Panc1 (cell line): ENCODE measurements around the gene DNAH9. TPM values are rescaled to one million over a fixed set of nuclear protein-coding genes. Genes with fewer than 3 reads are reported as not detected.

ENCODE experiments used
- ATAC-seq: fragments of 200-7000 bp; cut with Tn5 transposase; 2 replicates; pipeline ENCODE4 v1.9.1; 2020; ENCODE audit warnings: mild to moderate bottlenecking, moderate library complexity
- BruUV-seq: library from RNA; stranded (reverse); fragments of 400-500 nt; replicated peaks from 2 replicates; lab custom pipeline; 2021; lab: Mats Ljungman, UMichigan
- CTCF ChIA-PET: fragments of 300-600 bp; sonication (Branson Sonifier 250); formaldehyde crosslinking; loops from one replicate; lab custom pipeline; 2022; ENCODE audit warnings: antibody characterized with exemption; lab: Charles Lee
- POLR2A ChIA-PET: fragments of 300-600 bp; sonication (Branson Sonifier 250); formaldehyde crosslinking; loops from one replicate; lab custom pipeline; 2022; ENCODE audit warnings: antibody characterized with exemption; lab: Charles Lee
- DNase-seq: peaks from one replicate; pipeline ENCODE4 v3.0.0-alpha.2; 2010; ENCODE audit warnings: low read depth, low spot score
- H3K27ac ChIP-seq: 2 replicates; pipeline ENCODE4 v1.5.1; 2011; ENCODE audit warnings: mild to moderate bottlenecking, low read length, inconsistent platforms
- H3K27me3 ChIP-seq: fragments of 200-500 bp; sonication (Bioruptor generic); 2 replicates; pipeline ENCODE4 v1.6.0; 2014; ENCODE audit warnings: low read length, inconsistent platforms; ENCODE audit not compliant: control insufficient read depth, insufficient read depth
- H3K36me3 ChIP-seq: fragments of 200-500 bp; sonication (Bioruptor generic); 2 replicates; pipeline ENCODE4 v1.5.1; 2014; ENCODE audit warnings: inconsistent platforms, mild to moderate bottlenecking, low read length, moderate library complexity; ENCODE audit not compliant: control insufficient read depth, insufficient read depth
- H3K4me1 ChIP-seq: 2 replicates; pipeline ENCODE4 v1.5.1; 2011; ENCODE audit warnings: inconsistent platforms, mild to moderate bottlenecking, low read length, moderate library complexity; ENCODE audit not compliant: control insufficient read depth, insufficient read depth
- H3K4me3 ChIP-seq, 2 experiments: 2 replicates each; pipeline ENCODE4 v1.5.1; 2011 to 2012; ENCODE audit warnings: low read depth in 2 of 2, low read length in 2 of 2, mild to moderate bottlenecking in 2 of 2, inconsistent platforms in 1 of 2, moderate library complexity in 1 of 2
- H3K9me3 ChIP-seq: fragments of 200-500 bp; sonication (Bioruptor generic); 2 replicates; pipeline ENCODE4 v1.5.1; 2014; ENCODE audit warnings: low read depth, mild to moderate bottlenecking, inconsistent platforms, low read length, moderate library complexity; ENCODE audit not compliant: control insufficient read depth, insufficient read depth
- CTCF ChIP-seq: fragments of 450-650 bp; IDR thresholded peaks from 2 replicates; pipeline ENCODE4 v1.5.1; 2017; ENCODE audit warnings: mild to moderate bottlenecking
- POLR2AphosphoS5 ChIP-seq: IDR thresholded peaks from 2 replicates; pipeline ENCODE4 v1.6.1; 2012; ENCODE audit warnings: mild to moderate bottlenecking, low read depth, low read length, moderate library complexity
- REST ChIP-seq, 2 experiments: IDR thresholded peaks; 2 replicates each; pipeline ENCODE4 v1.6.1; 2011 to 2012; ENCODE audit warnings: low read depth in 2 of 2, control low read depth in 1 of 2, low read length in 1 of 2, mild to moderate bottlenecking in 1 of 2, moderate library complexity in 1 of 2; ENCODE audit not compliant: insufficient read depth in 1 of 2
- SIN3A ChIP-seq: IDR thresholded peaks from 2 replicates; pipeline ENCODE4 v1.6.1; 2012; ENCODE audit warnings: low read depth, mild to moderate bottlenecking, low read length, moderate library complexity, borderline replicate concordance; ENCODE audit not compliant: insufficient read depth
- TCF7L2 ChIP-seq: IDR thresholded peaks from 2 replicates; pipeline ENCODE4 v1.6.1; 2011; ENCODE audit warnings: mild to moderate bottlenecking, low read depth, low read length, inconsistent platforms
- in situ Hi-C: cut with HindIII; loops from 2 replicates; pipeline ENCODE4 v1.10.0; 2016; ENCODE audit warnings: low sequenced_read_pairs, low pct_unique_long_range_greater_than_20kb
- intact Hi-C: fragments of 100-400 bp; cut with micrococcal nuclease; formaldehyde crosslinking; loops from one replicate; pipeline ENCODE4 v1.10.0; 2022; ENCODE audit not compliant: unreplicated experiment
- total RNA-seq: library from RNA; stranded (reverse); gene quantifications from one replicate; pipeline ENCODE4 v1.2.1, GENCODE V29; 2021; ENCODE audit not compliant: unreplicated experiment

Gene DNAH9
- total RNA-seq, 1 experiment from 2014 or later, result not detected

- in situ Hi-C loops, result no loop called here
- no peaks in the 10 kb centered on the region for H3K4me1 ChIP-seq
- H3K27me3 ChIP-seq, result no peaks in the 10 kb centered on the region
- H3K4me3 ChIP-seq, result no peak overlapping the region
- TF ChIP-seq TCF7L2 (no peak), SIN3A (no peak), POLR2AphosphoS5 (no peak), CTCF (no peak), REST (IDR thresholded peaks at IDR 0.05; ENCODE audit: insufficient read depth in 1 of 2, low read depth in 2 of 2, low read length in 1 of 2) (no peak)
- no peaks in the 10 kb centered on the region for H3K9me3 ChIP-seq
- H3K36me3 ChIP-seq, result no peaks in the 10 kb centered on the region
- no TSS peak for BruUV-seq
- DNase-seq (no peak), ATAC-seq (no peak)
- ChIA-PET CTCF (no interaction called here), POLR2A (no interaction called here)
- intact Hi-C loops, result no loop called here
- no peak overlapping the region for H3K27ac ChIP-seq
These were observed 42.7 kb upstream of the DNAH9 start for GRCh38 chr17:11555530-11555929.

- Histone ChIP-seq H3K4me1 (no peaks in the 10 kb centered on the region), H3K36me3 (no peaks in the 10 kb centered on the region), H3K27me3 (no peaks in the 10 kb centered on the region), H3K9me3 (no peaks in the 10 kb centered on the region), H3K27ac (no peak overlapping the region), H3K4me3 (no peak overlapping the region)
- ChIA-PET CTCF (no interaction called here), POLR2A (no interaction called here)
- no peak for ATAC-seq
- no peak for DNase-seq
- TF ChIP-seq POLR2AphosphoS5 (no peak), TCF7L2 (no peak), REST (IDR thresholded peaks at IDR 0.05; ENCODE audit: insufficient read depth in 1 of 2, low read depth in 2 of 2, low read length in 1 of 2) (no peak), CTCF (no peak), SIN3A (no peak)
- in situ Hi-C loops (no loop called here), intact Hi-C loops (no loop called here)
- BruUV-seq, result no TSS peak
These were observed 40.4 kb upstream of the DNAH9 start for GRCh38 chr17:11557727-11558452.
